HG02981 (cell line): ENCODE data around the gene ELN.
"Not testable (repeated sequence)": the region's sequence is repeated elsewhere in the genome, so short reads cannot be mapped to it uniquely, and the experiment has no call there.

ENCODE experiments used
- ATAC-seq: cut with Tn5 transposase; IDR thresholded peaks from one replicate; pipeline ENCODE4 v1.9.1; 2021; ENCODE audit warnings: mild to moderate bottlenecking, moderate library complexity; ENCODE audit not compliant: unreplicated experiment

Gene ELN

GRCh38 chr7:74000489-74001149 lies 27.4 kb upstream of the ELN start:
- ATAC-seq = no peak

GRCh38 chr7:74001150-74001494 lies 26.9 kb upstream of the ELN start:
- ATAC-seq = no peak

GRCh38 chr7:74002474-74003017 lies 25.4 kb upstream of the ELN start:
- no peak for ATAC-seq

GRCh38 chr7:74003621-74004020 lies 24.4 kb upstream of the ELN start:
- ATAC-seq = no peak

- no peak for ATAC-seq
These were observed 21.9 kb upstream of the ELN start for GRCh38 chr7:74006032-74006431.

GRCh38 chr7:74006451-74007241 lies 21.3 kb upstream of the ELN start:
- no peak for ATAC-seq

- no peak for ATAC-seq
These were observed 20.8 kb upstream of the ELN start for GRCh38 chr7:74007242-74007567.

- ATAC-seq = no peak
These were observed 19.3 kb upstream of the ELN start for GRCh38 chr7:74008687-74009086.

GRCh38 chr7:74009719-74010118 lies 18.3 kb upstream of the ELN start:
- ATAC-seq = no peak

GRCh38 chr7:74010407-74010806 lies 17.6 kb upstream of the ELN start:
- no peak for ATAC-seq

GRCh38 chr7:74011421-74011820 lies 16.6 kb upstream of the ELN start:
- ATAC-seq = not testable (repeated sequence)

- ATAC-seq = peak; percentile 82
These were observed 15.1 kb upstream of the ELN start for GRCh38 chr7:74012842-74013249.

GRCh38 chr7:74013539-74014272 lies 14.3 kb upstream of the ELN start:
- ATAC-seq = no peak

GRCh38 chr7:74014931-74015330 lies 13.0 kb upstream of the ELN start:
- ATAC-seq = no peak

GRCh38 chr7:74015670-74016069 lies 12.3 kb upstream of the ELN start:
- no peak for ATAC-seq

- no peak for ATAC-seq
These were observed 10.8 kb upstream of the ELN start for GRCh38 chr7:74017125-74017524.

GRCh38 chr7:74018246-74018895 lies 9.6 kb upstream of the ELN start:
- no peak for ATAC-seq

- ATAC-seq = no peak
These were observed 8.8 kb upstream of the ELN start for GRCh38 chr7:74019149-74019548.

- no peak for ATAC-seq
These were observed 7.6 kb upstream of the ELN start for GRCh38 chr7:74020390-74020789.

- ATAC-seq = no peak
These were observed 6.2 kb upstream of the ELN start for GRCh38 chr7:74021546-74022320.

- no peak for ATAC-seq
These were observed 5.5 kb upstream of the ELN start for GRCh38 chr7:74022507-74022906.
